HEK293 (cell line): ENCODE results near the gene MYL7.
A peak's percentile ranks its signal among the peaks of the same experiment; 100 is the strongest.

Source experiments
- CTCF ChIA-PET: fragments of 350-600 bp; formaldehyde crosslinking; extraction: SDS; loops from one replicate; lab custom pipeline; 2021; ENCODE audit warnings: antibody characterized with exemption; lab: Yijun Ruan, JAX
- POLR2A ChIA-PET: fragments of 300-600 bp; formaldehyde crosslinking; extraction: SDS; loops from one replicate; lab custom pipeline; 2020; ENCODE audit warnings: antibody characterized with exemption, inconsistent platforms; lab: Yijun Ruan, JAX
- H3K27ac ChIP-seq: fragments of 200-500 bp; sonication (Bioruptor generic); 2 replicates; pipeline ENCODE4 v1.5.1; 2014; ENCODE audit warnings: low read depth, low read length, control low read depth, inconsistent platforms; ENCODE audit errors: extremely low read depth
- H3K36me3 ChIP-seq, 2 experiments: fragments of 200-500 bp in 1 of 2; sonication (Bioruptor generic) in 1 of 2; 1 replicate in 1 of 2; 2 replicates in 1 of 2; pipeline ENCODE4 v1.5.1; 2014 to 2017; ENCODE audit warnings: inconsistent platforms in 2 of 2, low read length in 2 of 2; ENCODE audit not compliant: control insufficient read depth in 2 of 2, insufficient read depth in 1 of 2
- H3K4me1 ChIP-seq: fragments of 200-500 bp; sonication (Bioruptor generic); 2 replicates; pipeline ENCODE4 v1.5.1; 2014; ENCODE audit warnings: mild to moderate bottlenecking, low read length, inconsistent platforms; ENCODE audit not compliant: control insufficient read depth, insufficient read depth
- H3K4me3 ChIP-seq: 2 replicates; pipeline ENCODE4 v1.5.1; 2011; ENCODE audit warnings: low read depth, mild to moderate bottlenecking, control low read depth, low read length, moderate library complexity
- H3K9me3 ChIP-seq: fragments of 200-500 bp; sonication (Bioruptor generic); 2 replicates; pipeline ENCODE4 v1.5.1; 2014; ENCODE audit warnings: low read depth, low read length, inconsistent platforms; ENCODE audit not compliant: control insufficient read depth, insufficient read depth
- CTCF ChIP-seq: fragments of 450-650 bp; formaldehyde crosslinking; IDR thresholded peaks from 2 replicates; pipeline ENCODE4 v1.5.1; 2016; ENCODE audit warnings: missing biosample characterization, missing genetic modification characterization
- GLIS1 ChIP-seq: fragments of 450-650 bp; formaldehyde crosslinking; IDR thresholded peaks from 2 replicates; pipeline ENCODE4 v1.5.1; 2016; ENCODE audit warnings: missing biosample characterization, missing genetic modification characterization
- KLF7 ChIP-seq: fragments of 450-650 bp; formaldehyde crosslinking; IDR thresholded peaks from 2 replicates; pipeline ENCODE4 v1.5.1; 2016; ENCODE audit warnings: missing biosample characterization, missing genetic modification characterization, borderline replicate concordance
- MYNN ChIP-seq: fragments of 450-650 bp; formaldehyde crosslinking; IDR thresholded peaks from 2 replicates; pipeline ENCODE4 v1.5.1; 2016; ENCODE audit warnings: missing biosample characterization, missing genetic modification characterization, borderline replicate concordance
- ZIC2 ChIP-seq: fragments of 450-650 bp; formaldehyde crosslinking; IDR thresholded peaks from 2 replicates; pipeline ENCODE4 v1.5.1; 2016; ENCODE audit warnings: missing biosample characterization, missing genetic modification characterization
- ZNF138 ChIP-seq: fragments of 450-650 bp; formaldehyde crosslinking; IDR thresholded peaks from 2 replicates; pipeline ENCODE4 v1.5.1; 2016; ENCODE audit warnings: missing biosample characterization, missing genetic modification characterization, borderline replicate concordance
- ZNF350 ChIP-seq: fragments of 450-650 bp; formaldehyde crosslinking; IDR thresholded peaks from 2 replicates; pipeline ENCODE4 v1.5.0; 2017; ENCODE audit warnings: missing biosample characterization, mild to moderate bottlenecking, missing genetic modification characterization
- ZNF416 ChIP-seq: fragments of 450-650 bp; formaldehyde crosslinking; IDR thresholded peaks from 2 replicates; pipeline ENCODE4 v1.5.1; 2016; ENCODE audit warnings: missing biosample characterization, missing genetic modification characterization
- ZNF585B ChIP-seq: fragments of 450-650 bp; formaldehyde crosslinking; IDR thresholded peaks from 2 replicates; pipeline ENCODE4 v1.5.1; 2016; ENCODE audit warnings: missing biosample characterization, missing genetic modification characterization
- ZNF629 ChIP-seq: fragments of 450-650 bp; formaldehyde crosslinking; IDR thresholded peaks from 2 replicates; pipeline ENCODE4 v1.5.1; 2017; ENCODE audit warnings: missing biosample characterization, missing genetic modification characterization
- ZSCAN16 ChIP-seq: fragments of 450-650 bp; formaldehyde crosslinking; IDR thresholded peaks from 2 replicates; pipeline ENCODE4 v1.5.1; 2016; ENCODE audit warnings: missing biosample characterization, missing genetic modification characterization

MYL7 gene

GRCh38 chr7:44108768-44109750 is 32.1 kb downstream of the MYL7 start:
- ChIA-PET CTCF (interaction anchor here (1.1 to 1.8 kb wide), 2 partner anchors 10 to 89 kb away, joined by 6 read pairs; no protein-coding TSS in a partner anchor), POLR2A (no interaction called here)
- Histone ChIP-seq H3K4me3 (no peak overlapping the region), H3K9me3 (no peaks in the 10 kb centered on the region), H3K36me3 (peaks cover 0 to under 1% of the 10 kb centered on the region in 2 experiments; a peak in 1 of 3 replicates), H3K27ac (no peak overlapping the region), H3K4me1 (no peaks in the 10 kb centered on the region)
- 0 out of 2 replicates have a peak, but pooled peaks have one; percentile 11 for TF ChIP-seq CTCF (tag by site-specific recombination)
- TF ChIP-seq ZNF350, result no peak

GRCh38 chr7:44107961-44108767 is 33.0 kb downstream of the MYL7 start:
- H3K4me1 ChIP-seq, result no peaks in the 10 kb centered on the region

GRCh38 chr7:44107116-44107960 is 33.8 kb downstream of the MYL7 start:
- H3K4me3 ChIP-seq, result no peak overlapping the region
- no peak for TF ChIP-seq ZSCAN16 (tag by site-specific recombination)
- peak; percentile 92 for TF ChIP-seq ZIC2
- peak; percentile 68 for TF ChIP-seq GLIS1
- H3K27ac ChIP-seq, result no peak overlapping the region
- no peaks in the 10 kb centered on the region for H3K9me3 ChIP-seq
- no peaks in the 10 kb centered on the region for H3K4me1 ChIP-seq
- CTCF ChIA-PET, result no interaction called here
- no peaks in the 10 kb centered on the region for H3K36me3 ChIP-seq
- POLR2A ChIA-PET, result no interaction called here

More at GRCh38 chr7:44107961-44108767, 33.0 kb downstream of the MYL7 start:
- Histone ChIP-seq H3K9me3 (no peaks in the 10 kb centered on the region), H3K4me3 (no peak overlapping the region), H3K27ac (no peak overlapping the region), H3K36me3 (no peaks in the 10 kb centered on the region)
- CTCF ChIA-PET, result interaction anchor here (1.8 kb wide), 1 partner anchor 90 kb away, joined by 6 read pairs; no protein-coding TSS in a partner anchor
- TF ChIP-seq ZIC2 (peak; percentile 44), ZNF138 (tag by site-specific recombination) (no peak), MYNN (tag by site-specific recombination) (no peak), ZNF416 (no peak), ZNF629 (tag by site-specific recombination) (no peak), KLF7 (tag by site-specific recombination) (no peak), ZNF585B (tag by site-specific recombination) (no peak)
- POLR2A ChIA-PET, result no interaction called here
